Measurements from ENCODE around the gene RBP4. TPM values are rescaled to one million over a fixed set of nuclear protein-coding genes. Genes with fewer than 3 reads are reported as not detected.

RBP4 gene
- total RNA-seq, 1 donor from 2014 or later, result not detected

Other genes starting within 250 kb of the RBP4 start
- gene MYOF, start 118.9 kb downstream of the RBP4 start, total RNA-seq, result 23.8 and 25.4 TPM in 2 replicates
- 58.5 and 59.3 TPM in 2 replicates for gene CEP55, start 104.6 kb downstream of the RBP4 start, total RNA-seq
- not detected in 2 replicates for gene FFAR4, start 34.6 kb downstream of the RBP4 start, total RNA-seq
- gene PDE6C, start 11.3 kb upstream of the RBP4 start, total RNA-seq, result not detected in 2 replicates
- gene FRA10AC1, start 101.4 kb upstream of the RBP4 start, total RNA-seq, result 22.5 and 22.8 TPM in 2 replicates
- not detected in 2 replicates for gene LGI1, start 156.7 kb upstream of the RBP4 start, total RNA-seq